Stimulated activated CD8-positive, alpha-beta memory T cell treated with anti-CD3 and anti-CD28 coated beads, Interleukin-4, amount 100 ng/mL, for 1 hour (primary cell): Measurements from ENCODE around the gene SLC1A5.
"Not testable (repeated sequence)": the region's sequence is repeated elsewhere in the genome, so short reads cannot be mapped to it uniquely, and the experiment has no call there.

ENCODE experiments used
- DNase-seq, 2 donors: peaks; one replicate each; pipeline ENCODE4 v3.0.0-alpha.2; 2020; ENCODE audit warnings: low read depth in 2 of 2, low spot score in 1 of 2

SLC1A5 gene

DNA sequence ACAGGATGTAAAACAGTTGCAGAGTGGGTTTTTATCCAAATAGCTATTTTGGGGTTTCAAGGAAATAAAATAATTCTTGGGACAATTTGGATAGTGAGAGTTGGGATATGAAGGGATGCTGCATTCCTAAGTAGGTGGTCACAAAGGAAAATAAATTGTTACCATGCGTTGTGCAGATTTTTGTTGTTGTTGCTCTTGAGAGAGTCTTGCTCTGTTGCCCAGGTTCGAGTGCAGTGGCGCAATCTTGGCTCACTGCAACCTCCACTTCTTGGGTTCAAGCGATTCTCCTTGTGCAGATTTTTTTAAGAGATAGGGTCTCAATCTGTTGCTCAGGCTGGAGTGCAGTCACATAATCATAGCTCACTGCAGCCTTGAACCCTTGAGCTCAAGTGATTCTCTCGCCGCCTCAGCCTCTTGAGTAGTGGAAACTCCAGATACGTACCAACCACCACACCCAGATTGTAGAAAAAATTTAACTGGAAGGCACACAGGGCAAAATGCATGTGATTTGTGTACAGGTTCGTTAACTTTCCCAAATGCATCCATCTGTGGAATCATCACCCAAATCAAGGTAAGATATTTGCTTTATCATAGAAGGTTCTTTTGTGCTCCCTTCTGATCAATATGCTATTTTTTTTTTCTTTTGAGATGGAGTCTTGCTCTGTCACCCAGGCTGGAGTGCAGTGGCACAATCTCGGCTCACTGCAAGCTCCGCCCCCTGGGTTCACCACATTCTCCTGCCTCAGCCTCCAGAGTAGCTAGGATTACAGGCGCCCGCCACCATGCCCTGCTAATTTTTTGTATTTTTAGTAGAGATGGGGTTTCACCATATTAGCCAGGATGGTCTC is 16.0 kb downstream of the SLC1A5 start:
- DNase-seq, result no peak

DNA sequence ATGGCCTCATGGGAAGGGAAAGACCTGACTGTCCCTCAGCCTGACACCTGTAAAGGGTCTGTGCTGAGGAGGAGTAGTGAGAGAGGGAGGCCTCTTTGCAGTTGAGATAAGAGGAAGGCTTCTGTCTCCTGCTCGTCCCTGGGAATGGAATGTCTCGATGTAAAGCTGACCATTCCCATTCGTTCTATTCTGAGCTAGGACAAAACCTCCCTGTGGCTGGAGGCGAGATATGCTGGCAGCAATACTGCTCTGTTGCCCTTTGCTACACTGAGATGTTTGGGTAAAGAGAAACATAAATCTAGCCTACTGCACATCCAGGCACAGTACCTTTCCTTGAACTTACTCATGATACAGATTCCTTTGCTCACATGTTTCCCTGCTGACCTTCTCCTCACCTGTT is 19.6 kb downstream of the SLC1A5 start:
- DNase-seq, result not testable (repeated sequence)

DNA sequence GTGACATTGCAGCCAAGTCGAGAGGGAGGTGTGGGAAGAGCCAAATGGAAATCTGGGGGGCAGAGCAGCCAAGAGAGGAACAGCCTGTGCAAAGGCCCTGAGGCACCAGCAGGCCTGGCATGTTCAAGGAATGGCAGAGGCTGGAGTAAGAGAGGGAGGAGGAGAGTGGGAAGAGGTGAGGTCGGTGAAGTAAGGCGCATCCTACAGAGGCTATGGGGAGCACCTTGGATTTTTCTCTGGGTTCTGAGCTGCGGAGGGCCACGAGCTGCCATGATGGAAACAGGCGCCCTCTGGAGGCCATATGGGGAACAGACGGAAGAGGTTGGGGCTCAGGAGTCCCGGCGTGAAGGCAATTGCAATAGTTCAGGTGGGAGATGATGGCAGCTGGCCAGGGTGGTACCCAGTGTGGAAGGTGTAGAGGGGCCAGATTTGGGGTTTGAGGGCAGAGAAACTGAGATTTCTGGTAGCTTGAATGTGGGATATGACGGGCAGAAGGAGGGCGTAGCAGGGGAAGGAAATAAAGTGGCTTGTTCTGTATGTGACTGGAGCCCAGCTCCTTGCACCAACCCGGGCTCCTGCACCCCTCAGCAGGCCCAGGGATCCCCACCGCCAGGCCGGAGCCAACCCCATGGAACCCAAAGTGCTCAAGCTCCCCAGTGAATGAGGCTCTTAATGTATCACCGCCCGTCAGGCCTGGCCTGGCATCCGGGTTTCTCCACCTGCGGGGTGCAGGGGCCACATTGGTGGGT is 21.7 kb downstream of the SLC1A5 start:
- no peak for DNase-seq

DNA sequence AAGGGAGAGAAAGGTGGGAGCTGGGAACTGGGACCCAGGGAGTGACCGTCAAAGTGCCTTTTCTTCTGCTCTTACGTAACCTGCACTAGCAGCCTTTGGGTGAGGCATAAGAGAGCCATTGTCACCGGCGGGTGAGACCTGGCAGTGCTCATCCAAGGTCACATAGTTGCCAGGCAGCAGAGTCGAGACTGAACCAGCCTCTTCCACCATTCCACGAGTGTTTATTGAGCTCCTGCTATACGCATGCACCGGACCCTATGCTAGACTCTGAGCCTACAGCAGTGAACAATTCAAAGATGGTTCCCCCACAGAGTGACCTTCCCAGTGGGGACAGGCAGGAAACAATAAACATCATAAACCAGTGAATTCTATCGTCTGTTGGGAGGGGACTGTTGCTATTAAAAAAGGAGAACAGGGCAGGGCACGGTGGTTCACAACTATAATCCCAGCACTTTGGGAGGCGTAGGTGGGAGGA is 23.5 kb downstream of the SLC1A5 start:
- DNase-seq, result no peak

DNA sequence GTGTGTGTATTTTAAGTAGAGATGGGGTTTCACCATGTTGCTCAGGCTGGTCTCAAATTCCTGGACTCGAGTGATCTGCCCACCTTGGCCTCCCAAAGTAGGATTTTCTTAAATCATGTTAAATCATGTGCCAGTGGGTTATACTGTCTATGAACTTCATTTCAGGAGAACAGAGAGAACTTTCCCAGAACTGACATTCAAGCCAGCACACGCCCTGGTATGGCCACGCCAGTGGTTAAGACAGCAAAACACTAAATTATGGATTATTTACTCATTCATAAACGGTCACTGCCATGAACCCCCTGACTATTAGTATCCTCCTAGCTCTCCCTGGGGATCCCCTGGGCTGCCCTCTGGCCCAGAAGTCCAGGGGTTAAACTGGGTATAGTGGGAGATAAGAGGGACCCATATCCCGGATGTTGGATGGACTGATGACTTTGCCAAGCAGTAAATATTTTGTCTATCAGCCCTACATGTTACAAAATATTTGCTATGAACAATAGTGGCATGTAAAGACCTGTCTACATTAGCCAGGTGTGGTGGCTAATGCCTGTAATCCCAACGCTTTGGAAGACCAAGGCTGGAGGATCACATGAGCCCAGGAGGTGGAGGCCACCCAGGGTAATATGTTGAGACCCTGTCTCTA is 26.0 kb downstream of the SLC1A5 start:
- no peak for DNase-seq

DNA sequence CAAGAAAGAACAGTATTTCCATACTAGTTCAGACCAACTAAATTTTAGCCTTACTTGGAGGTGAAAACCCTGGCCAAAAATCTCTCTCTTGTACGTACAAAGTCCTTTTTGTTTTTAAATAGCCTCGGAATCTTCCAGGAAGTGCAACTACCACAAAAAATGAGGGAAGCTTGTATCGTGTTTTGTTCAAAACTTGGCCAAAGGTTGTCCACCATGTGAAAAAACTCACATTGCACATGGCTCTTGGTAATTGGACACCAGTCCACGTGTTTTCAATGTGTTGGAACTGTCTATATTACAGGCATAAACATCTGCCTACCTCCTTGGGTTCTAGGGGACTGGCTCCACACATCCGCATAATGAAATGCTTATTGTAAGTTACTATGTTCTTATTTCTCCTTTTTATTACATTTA is 27.0 kb downstream of the SLC1A5 start:
- no peak for DNase-seq

DNA sequence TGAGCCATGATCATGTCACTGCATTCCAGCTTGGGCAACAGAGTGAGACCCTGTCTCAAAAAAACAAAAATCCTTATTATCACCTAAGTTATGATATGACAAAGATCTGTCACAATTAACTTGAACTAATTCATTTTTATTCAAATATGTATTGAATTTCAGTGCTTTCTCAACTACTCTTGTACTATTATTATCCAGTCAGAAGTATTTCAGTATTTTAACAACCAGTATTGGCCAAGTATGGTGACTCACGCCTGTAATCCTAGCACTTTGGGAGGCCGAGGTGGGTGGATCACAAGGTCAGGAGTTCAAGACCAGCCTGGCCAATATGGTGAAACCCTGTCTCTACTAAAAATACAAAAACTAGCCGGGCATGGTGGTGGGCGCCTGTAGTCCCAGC is 27.5 kb downstream of the SLC1A5 start:
- DNase-seq, result not testable (repeated sequence)

DNA sequence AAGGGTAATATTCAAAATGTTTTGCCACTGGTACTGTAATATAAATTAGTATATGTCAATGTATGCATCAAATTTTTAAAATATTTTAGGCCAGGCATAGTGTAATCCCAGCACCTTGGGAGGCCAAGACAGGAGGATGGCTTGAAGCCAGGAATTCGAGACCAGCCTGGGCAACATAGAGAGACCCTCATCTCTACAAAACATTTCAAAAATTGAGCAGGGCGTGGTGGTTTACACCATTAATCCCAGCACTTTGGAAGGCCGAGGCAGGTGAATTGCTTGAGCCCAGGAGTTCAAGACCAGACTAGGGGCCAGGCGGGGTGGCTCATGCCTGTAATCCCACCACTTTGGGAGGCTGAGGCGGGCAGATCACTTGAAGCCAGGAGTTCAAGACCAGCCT is 28.0 kb downstream of the SLC1A5 start:
- DNase-seq, result no peak

DNA sequence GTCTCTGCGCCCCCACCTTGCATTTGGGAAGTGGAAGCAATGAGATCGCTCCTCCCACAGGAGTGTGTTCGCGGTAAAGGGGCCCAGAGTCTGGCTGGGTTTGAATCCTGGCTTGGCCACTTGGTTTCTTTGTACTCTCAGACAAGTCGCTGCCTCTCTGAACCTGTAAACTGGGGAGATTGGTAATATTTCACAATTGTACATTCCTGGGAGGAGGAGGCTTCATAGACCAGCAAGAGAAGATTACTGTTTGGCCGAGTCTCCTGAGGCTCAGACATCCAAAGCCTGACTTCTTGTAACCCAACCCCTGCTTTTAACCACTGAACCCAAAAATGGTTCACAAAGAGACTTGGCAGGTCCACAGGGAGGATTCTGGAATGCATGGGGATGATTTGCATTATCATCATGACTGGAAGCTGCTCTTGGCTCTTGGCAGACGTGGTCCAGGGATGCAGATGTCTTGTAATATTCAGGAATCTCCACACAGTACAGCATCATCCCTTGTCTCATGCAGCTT is 28.5 kb downstream of the SLC1A5 start:
- no peak for DNase-seq

DNA sequence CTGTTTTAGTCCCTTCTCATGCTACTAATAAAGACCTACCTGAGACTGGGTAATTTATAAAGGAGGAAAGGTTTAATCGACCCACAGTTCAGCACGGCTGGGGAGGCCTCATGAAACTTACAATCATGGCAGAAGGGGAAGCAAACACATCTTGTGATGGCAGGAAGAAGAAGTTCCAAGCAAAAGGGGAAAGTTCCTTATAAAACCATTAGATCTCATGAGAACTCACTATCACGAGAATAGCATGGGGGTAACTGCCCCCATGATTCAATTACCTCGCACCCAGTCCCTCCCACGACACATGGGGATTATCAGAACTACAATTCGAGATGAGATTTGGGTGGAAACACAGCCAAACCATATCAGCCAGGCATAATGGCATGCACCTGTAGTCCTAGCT is 29.2 kb downstream of the SLC1A5 start:
- no peak for DNase-seq

DNA sequence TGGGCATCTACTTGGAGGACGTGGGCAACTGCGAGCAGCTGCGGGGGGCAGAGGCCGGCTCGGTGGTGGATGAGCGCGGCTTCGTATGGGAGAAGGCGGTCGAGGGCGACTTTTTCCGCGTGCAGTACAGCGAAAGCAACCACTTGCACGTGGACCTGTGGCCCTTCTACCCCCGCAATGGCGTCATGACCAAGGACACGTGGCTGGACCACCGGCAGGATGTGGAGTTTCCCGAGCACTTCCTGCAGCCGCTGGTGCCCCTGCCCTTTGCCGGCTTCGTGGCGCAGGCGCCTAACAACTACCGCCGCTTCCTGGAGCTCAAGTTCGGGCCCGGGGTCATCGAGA is 31.9 kb downstream of the SLC1A5 start:
- DNase-seq, result no peak

DNA sequence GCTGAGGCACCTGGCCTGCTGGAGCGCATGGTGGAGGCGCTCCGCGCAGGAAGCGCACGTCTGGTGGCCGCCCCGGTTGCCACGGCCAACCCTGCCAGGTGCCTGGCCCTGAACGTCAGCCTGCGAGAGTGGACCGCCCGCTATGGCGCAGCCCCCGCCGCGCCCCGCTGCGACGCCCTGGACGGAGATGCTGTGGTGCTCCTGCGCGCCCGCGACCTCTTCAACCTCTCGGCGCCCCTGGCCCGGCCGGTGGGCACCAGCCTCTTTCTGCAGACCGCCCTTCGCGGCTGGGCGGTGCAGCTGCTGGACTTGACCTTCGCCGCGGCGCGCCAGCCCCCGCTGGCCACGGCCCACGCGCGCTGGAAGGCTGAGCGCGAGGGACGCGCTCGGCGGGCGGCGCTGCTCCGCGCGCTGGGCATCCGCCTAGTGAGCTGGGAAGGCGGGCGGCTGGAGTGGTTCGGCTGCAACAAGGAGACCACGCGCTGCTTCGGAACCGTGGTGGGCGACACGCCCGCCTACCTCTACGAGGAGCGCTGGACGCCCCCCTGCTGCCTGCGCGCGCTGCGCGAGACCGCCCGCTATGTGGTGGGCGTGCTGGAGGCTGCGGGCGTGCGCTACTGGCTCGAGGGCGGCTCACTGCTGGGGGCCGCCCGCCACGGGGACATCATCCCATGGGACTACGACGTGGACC is 32.4 kb downstream of the SLC1A5 start:
- no peak for DNase-seq

DNA sequence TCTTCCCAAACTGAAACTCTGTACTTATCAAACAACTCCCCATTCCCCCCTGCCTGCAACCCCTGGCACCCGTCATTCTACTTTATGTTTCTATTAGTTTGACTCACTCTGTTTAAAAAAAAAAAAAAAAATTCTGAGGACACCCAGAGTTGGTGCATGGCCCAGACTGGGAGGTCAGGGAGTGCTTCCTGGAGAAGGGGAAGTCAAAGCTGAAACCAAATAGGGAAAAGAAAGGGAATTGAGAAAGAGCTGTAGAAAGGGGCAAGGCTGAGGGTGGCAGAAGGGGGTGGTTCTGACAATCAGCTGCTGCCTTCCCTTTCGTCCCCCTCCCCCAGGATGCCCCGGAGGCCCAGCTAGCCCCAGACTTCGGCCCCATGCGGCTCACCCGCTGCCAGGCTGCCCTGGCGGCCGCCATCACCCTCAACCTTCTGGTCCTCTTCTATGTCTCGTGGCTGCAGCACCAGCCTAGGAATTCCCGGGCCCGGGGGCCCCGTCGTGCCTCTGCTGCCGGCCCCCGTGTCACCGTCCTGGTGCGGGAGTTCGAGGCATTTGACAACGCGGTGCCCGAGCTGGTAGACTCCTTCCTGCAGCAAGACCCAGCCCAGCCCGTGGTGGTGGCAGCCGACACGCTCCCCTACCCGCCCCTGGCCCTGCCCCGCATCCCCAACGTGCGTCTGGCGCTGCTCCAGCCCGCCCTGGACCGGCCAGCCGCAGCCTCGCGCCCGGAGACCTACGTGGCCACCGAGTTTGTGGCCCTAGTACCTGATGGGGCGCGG is 33.1 kb downstream of the SLC1A5 start:
- DNase-seq, result no peak

DNA sequence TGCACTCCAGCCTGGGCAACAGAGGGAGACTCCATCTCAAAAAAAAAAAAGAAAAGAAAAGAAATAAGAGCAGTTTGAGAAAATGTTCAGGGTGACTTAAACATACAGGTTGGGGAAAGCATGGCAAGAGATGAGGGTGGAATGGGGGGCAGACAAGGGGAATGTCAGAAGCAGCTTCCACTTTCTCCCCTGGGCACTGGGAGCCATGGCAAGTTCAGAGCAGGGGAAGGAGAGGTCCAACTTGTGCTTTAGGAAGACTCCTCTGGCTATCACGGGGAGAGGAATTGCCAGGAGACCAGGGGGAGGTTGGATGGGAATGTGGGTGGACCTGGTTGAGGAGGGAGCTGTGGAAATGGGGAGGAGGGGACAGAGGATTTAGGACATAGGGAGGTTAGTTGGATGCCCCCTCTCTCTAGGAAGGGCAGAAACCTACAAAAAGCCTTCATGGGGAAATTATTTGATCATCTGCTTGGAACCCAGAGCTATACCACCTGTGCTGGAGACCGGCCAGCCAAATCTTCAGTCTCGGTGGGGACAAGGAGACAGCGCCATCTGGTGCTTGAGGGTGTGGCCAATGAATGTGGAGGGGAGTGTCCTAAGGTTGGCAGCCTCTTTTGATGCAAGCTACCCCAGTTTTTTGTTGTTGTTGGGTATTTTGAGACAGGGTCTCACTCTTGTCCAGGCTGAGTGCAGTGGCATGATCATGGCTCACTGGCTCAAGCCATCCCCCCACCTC is 34.8 kb downstream of the SLC1A5 start:
- peak in 1 of 2 donors; percentile 37 for DNase-seq

DNA sequence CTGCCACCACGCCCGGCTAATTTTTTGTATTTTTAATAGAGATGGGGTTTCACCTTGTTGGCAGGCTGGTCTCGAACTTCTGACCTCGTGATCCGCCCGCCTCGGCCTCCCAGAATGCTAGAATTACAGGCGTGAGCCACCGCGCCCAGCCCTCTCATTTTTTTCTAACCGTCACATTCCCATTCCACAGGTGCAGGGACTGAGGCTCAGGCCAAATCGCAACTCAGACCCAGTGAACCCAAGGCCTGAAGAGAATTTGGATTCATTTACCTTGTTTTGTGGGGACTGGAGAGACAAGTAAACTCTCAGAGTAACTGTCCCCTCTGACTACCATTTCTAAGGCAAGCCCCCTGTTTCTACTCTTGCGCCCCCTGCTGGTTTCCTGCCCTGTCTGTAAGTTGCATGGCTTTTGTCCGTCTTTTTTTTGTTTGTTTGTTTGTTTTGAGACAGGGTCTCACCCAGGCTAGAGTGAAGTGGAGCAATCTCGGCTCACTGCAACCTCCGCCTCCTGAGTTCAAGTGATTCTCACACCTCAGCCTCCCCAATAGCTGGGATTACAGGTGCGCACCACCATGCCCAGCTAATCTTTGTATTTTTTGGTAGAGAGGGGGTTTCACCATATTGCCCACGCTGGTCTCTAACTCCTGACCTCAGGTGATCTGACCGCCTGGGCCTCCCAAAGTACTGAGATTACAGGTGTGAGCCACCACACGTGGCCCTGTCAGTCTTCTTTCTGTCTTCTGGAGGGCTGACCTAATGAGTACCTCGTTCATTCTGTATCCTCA is 39.9 kb downstream of the SLC1A5 start:
- peak; percentile 58 to 61 for DNase-seq

DNA sequence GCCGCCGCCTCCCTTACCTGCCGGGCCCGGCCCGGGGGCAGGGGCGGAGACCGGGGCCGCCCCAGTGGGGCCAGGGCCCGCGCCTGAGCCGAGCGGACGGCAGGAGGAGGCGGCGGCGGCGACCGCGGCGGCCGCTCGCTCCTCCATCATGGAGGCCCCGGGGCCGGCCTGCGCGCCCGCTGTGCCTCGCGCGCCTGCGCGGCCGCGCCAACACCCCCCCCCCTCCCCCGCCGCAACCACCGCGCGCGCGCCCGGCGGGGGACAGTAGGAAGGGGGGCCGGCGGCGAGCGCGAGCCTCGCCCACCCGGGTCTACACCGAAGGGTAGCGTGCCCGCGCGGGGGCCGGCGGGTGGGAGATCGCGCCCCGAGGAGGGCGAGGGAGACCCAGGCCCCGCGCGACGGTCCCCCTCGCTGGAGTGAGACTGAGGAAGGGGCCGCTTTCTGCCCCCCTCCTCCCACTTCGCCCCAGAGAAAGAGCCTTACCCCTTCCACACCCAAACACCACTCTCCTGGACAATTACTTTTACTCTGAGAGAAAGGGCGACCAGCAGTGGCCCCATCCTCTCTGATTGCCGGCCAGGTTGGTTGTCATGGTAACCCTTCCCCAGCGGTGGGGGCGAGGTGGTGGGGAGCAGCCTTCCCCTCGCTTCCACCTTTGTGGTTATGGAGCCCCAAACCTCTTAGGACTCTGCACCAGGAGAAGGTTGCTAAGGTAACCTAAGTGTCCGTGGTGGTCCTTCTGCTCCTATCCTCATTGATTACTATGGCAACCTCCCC is 41.9 kb downstream of the SLC1A5 start, which contains the start of gene STRN4:
STRN4 (minus strand) TSS at position 170 of the 777 bp plus-strand sequence; CDS start at position 150, 20 bp downstream.
- peak in 1 of 2 donors; percentile 20 for DNase-seq

DNA sequence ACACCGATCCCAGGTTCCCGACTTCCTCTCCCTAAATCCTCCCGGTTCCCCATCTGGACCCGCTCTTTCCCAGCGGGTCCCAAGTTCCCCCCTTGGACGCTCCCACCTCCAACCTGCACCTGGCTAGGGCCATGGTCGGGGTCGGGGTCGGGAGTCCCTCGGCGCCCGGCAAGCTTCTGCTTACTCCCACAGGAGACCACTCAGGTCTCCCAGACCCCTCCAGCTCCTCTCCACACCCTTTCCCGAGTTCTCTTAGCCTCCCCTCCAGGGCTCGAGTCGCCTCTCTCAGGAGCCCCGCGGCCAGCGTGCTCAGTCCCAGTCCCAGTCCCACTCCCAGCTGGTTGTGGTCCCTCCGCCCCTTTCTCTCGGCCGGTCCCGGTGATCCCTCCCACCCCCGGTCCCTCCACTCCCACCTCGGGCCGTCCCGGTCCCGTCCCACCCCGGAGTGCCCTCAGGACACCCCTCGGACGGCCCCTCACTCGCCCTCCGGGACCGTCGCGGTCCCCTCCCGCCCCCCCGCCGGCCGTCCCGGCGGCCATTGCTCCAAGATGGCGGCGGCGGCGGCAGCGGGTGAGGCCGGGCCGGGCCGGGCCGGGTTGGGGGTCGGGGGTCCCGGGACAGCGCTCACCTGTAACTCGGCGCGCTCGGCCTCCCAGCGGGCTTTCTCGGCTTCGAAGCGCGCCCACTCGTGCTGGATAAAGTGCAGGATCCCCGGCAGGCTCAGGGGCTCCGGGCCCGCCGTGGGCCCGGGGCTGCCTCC is 42.7 kb downstream of the SLC1A5 start, which contains the start of gene FKRP:
FKRP (plus strand) TSS at position 537 of the 760 bp plus-strand sequence. CDS start 9,394 bp downstream, outside the sequence.
- DNase-seq, result no peak
